Gastrocnemius medialis (tissue), 4 donors: ENCODE data around the gene NEIL3.

Source experiments
- POLR2A ChIP-seq, 2 donors: fragments of 450-650 bp; IDR thresholded peaks; one replicate each; pipeline ENCODE4 v1.6.1; 2017; ENCODE audit warnings: antibody characterized with exemption in 2 of 2, mild to moderate bottlenecking in 2 of 2, moderate library complexity in 2 of 2
- TF ChIP-seq, protein P1 (sequence below), 5 experiments: fragments of 450-650 bp in 3 of 5; fragments of 200-600 bp in 2 of 5; sonication (generic) in 2 of 5; IDR thresholded peaks in 4 of 5; conservative IDR thresholded peaks in 1 of 5; 1 replicate in 4 of 5; 2 replicates in 1 of 5; pipeline ENCODE4 v1.5.1; 2016 to 2019; ENCODE audit warnings: antibody characterized with exemption in 5 of 5, mild to moderate bottlenecking in 3 of 5, moderate library complexity in 3 of 5

GRCh38 chr4:177285953-177286352 lies 23.7 kb upstream of the NEIL3 start:
- TF ChIP-seq, protein P1, sequence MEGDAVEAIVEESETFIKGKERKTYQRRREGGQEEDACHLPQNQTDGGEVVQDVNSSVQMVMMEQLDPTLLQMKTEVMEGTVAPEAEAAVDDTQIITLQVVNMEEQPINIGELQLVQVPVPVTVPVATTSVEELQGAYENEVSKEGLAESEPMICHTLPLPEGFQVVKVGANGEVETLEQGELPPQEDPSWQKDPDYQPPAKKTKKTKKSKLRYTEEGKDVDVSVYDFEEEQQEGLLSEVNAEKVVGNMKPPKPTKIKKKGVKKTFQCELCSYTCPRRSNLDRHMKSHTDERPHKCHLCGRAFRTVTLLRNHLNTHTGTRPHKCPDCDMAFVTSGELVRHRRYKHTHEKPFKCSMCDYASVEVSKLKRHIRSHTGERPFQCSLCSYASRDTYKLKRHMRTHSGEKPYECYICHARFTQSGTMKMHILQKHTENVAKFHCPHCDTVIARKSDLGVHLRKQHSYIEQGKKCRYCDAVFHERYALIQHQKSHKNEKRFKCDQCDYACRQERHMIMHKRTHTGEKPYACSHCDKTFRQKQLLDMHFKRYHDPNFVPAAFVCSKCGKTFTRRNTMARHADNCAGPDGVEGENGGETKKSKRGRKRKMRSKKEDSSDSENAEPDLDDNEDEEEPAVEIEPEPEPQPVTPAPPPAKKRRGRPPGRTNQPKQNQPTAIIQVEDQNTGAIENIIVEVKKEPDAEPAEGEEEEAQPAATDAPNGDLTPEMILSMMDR (IDR thresholded peaks at IDR 0.05 in 4 of 5, conservative IDR thresholded peaks at IDR 0.05 in 1 of 5) = no peak
- no peak for TF ChIP-seq POLR2A (IDR thresholded peaks at IDR 0.05)
